GM06990 (cell line): ENCODE data around the gene DPPA2.
"Not testable (repeated sequence)": the region's sequence is repeated elsewhere in the genome, so short reads cannot be mapped to it uniquely, and the experiment has no call there.

ENCODE experiments used
- DNase-seq: peaks from one replicate; pipeline ENCODE4 v3.0.0-alpha.2; 2011; ENCODE audit not compliant: insufficient read length; ENCODE audit errors: extremely low read depth
- H3K27me3 ChIP-seq: replicated peaks from 2 replicates; pipeline ENCODE4 v1.6.0; 2011; ENCODE audit warnings: low read length; ENCODE audit not compliant: control insufficient read depth, insufficient read depth
- H3K36me3 ChIP-seq: 2 replicates; pipeline ENCODE4 v1.5.1; 2011; ENCODE audit warnings: low read length; ENCODE audit not compliant: control insufficient read depth, insufficient read depth
- H3K4me3 ChIP-seq: replicated peaks from 2 replicates; pipeline ENCODE4 v1.5.1; 2011; ENCODE audit warnings: low read depth, mild to moderate bottlenecking, control low read depth, low read length
- CTCF ChIP-seq: IDR thresholded peaks from 2 replicates; pipeline ENCODE4 v1.5.1; 2011; ENCODE audit warnings: low read length, control low read depth, mild to moderate bottlenecking, inconsistent platforms; ENCODE audit not compliant: insufficient read depth, poor library complexity, severe bottlenecking

DPPA2 gene

GRCh38 chr3:109316162-109316730 lies at the start of gene DPPA2:
Gene DPPA2, minus strand, starts transcription at chr3:109316517. Its CDS starts 1,975 bp downstream, at chr3:109314542.
- no peak for TF ChIP-seq CTCF
- no peaks in the 10 kb centered on the region for H3K36me3 ChIP-seq
- no peak within 1 kb of the TSS for H3K4me3 ChIP-seq
- no peak for DNase-seq
- no peaks in the 10 kb centered on the region for H3K27me3 ChIP-seq

- no peaks in the 10 kb centered on the region for H3K36me3 ChIP-seq
These were observed 47.8 kb upstream of the DPPA2 start for GRCh38 chr3:109364088-109364487.

GRCh38 chr3:109363634-109364033 lies 47.3 kb upstream of the DPPA2 start:
- Histone ChIP-seq H3K36me3 (no peaks in the 10 kb centered on the region), H3K27me3 (no peaks in the 10 kb centered on the region), H3K4me3 (no peak overlapping the region)
- DNase-seq, result no peak
- no peak for TF ChIP-seq CTCF

More at GRCh38 chr3:109364088-109364487, 47.8 kb upstream of the DPPA2 start:
- TF ChIP-seq CTCF, result no peak
- DNase-seq, result no peak
- Histone ChIP-seq H3K4me3 (no peak overlapping the region), H3K27me3 (no peaks in the 10 kb centered on the region)

- DNase-seq, result no peak
- no peaks in the 10 kb centered on the region for H3K36me3 ChIP-seq
- no peaks in the 10 kb centered on the region for H3K27me3 ChIP-seq
- H3K4me3 ChIP-seq, result no peak overlapping the region
- TF ChIP-seq CTCF, result no peak
These were observed 46.5 kb upstream of the DPPA2 start for GRCh38 chr3:109362823-109363222.

GRCh38 chr3:109358809-109359208 lies 42.5 kb upstream of the DPPA2 start:
- DNase-seq, H3K4me3 ChIP-seq, H3K27me3 ChIP-seq, H3K36me3 ChIP-seq: not testable (repeated sequence)

GRCh38 chr3:109356442-109357155 lies 40.3 kb upstream of the DPPA2 start:
- DNase-seq, result no peak
- Histone ChIP-seq H3K27me3 (no peaks in the 10 kb centered on the region), H3K4me3 (no peak overlapping the region), H3K36me3 (no peaks in the 10 kb centered on the region)
- no peak for TF ChIP-seq CTCF
